Stomach (tissue), 4 donors: ENCODE data around the gene ZNF318.

Experiments used
- CTCF ChIP-seq, 7 experiments: fragments of 450-650 bp in 4 of 7; fragments of 200-600 bp in 3 of 7; sonication (generic) in 3 of 7; IDR thresholded peaks; one replicate each; pipeline ENCODE4 v1.5.1; 2016 to 2019; ENCODE audit warnings: antibody characterized with exemption in 7 of 7, control low read depth in 2 of 7, mild to moderate bottlenecking in 1 of 7
- POLR2AphosphoS5 ChIP-seq, 3 donors: sonication (generic); formaldehyde crosslinking; IDR thresholded peaks; one replicate each; pipeline ENCODE4 v1.6.1; 2016; ENCODE audit warnings: antibody characterized with exemption in 3 of 3

GRCh38 chr6:43396408-43397149 lies 27.1 kb upstream of the ZNF318 start:
- TF ChIP-seq POLR2AphosphoS5 (IDR thresholded peaks at IDR 0.05) = peak in 1 of 3 donors; percentile 27
- no peak for TF ChIP-seq CTCF (IDR thresholded peaks at IDR 0.05)
